ENCODE measurements around the gene PML.

GRCh38 chr15:73952913-73953750 lies 41.4 kb upstream of the PML start:
- no peak for TF ChIP-seq SMAD3 (CRISPR knock-in tag; IDR thresholded peaks at IDR 0.05; ENCODE audit: borderline replicate concordance)
- no peak for TF ChIP-seq CTCF (IDR thresholded peaks at IDR 0.05)
- no peak for TF ChIP-seq JUN (CRISPR knock-in tag; IDR thresholded peaks at IDR 0.05)
- no peak for TF ChIP-seq KAT7 (CRISPR knock-in tag; IDR thresholded peaks at IDR 0.05; ENCODE audit: borderline replicate concordance)
- no peak for TF ChIP-seq NFE2L1 (CRISPR knock-in tag; IDR thresholded peaks at IDR 0.05)
